RWPE1 (cell line): Measurements from ENCODE around the gene JADE2.
A peak's percentile ranks its signal among the peaks of the same experiment; 100 is the strongest.

Experiments
- CTCF ChIA-PET: fragments of 350-600 bp; sonication (Branson Sonifier 250); formaldehyde crosslinking; extraction: SDS; loops from one replicate; lab custom pipeline; 2021; lab: Yijun Ruan, JAX
- POLR2A ChIA-PET: fragments of 400-600 bp; formaldehyde crosslinking; extraction: SDS; loops from one replicate; lab custom pipeline; 2020; ENCODE audit warnings: antibody characterized with exemption; ENCODE audit not compliant: low non-redundant PET; lab: Yijun Ruan, JAX
- DNase-seq: peaks from one replicate; pipeline ENCODE4 v3.0.0; 2012; ENCODE audit warnings: low spot score
- H3K27ac ChIP-seq: fragments of 450-650 bp; 2 replicates; pipeline ENCODE4 v1.5.1; 2017
- TF ChIP-seq, protein P1 (sequence below): fragments of 450-650 bp; conservative IDR thresholded peaks from 2 replicates; pipeline ENCODE4 v1.5.1; 2017; ENCODE audit warnings: low read depth, mild to moderate bottlenecking

Gene JADE2

DNA sequence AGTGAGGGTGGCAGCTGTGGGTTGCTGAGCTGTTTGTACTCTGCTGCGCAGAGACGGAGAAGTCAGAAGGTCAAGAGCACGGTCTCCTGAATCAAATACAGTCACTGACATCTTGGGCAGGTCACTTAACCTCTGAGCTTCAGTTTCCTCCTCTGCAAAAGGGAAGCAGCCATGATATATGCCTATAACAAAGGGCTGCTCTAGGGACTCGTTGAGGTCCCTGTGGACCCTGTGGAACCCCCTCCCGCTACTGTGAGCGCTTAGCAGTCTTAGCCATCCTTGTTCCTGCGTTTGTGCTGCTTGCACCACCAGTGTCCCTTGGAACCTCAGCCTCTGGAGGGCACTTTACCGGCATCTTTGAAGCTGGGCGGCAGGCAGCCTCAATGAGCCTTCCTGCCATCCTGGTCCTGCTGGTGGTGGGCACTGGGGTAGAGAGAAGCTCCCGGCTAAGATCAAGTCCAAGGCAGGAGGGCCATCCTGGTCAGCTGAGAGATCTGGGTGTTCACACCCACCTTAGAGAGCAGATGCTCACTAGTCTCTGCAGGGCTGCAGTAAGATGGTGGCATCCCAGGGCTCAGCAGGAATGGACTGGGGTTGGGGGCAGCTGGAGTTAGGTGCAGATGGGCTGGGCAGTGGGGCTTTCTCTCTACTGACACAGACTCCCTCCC lies 8.7 kb downstream of the JADE2 start:
- peak overlapping the region; percentile 30; the same call in 1 of the 2 replicates for H3K27ac ChIP-seq
- ChIA-PET CTCF (interaction anchor here (0.6 kb wide), 1 partner anchor 13 kb away, joined by 3 read pairs; no protein-coding TSS in a partner anchor), POLR2A (no interaction called here)
- TF ChIP-seq, protein P1, sequence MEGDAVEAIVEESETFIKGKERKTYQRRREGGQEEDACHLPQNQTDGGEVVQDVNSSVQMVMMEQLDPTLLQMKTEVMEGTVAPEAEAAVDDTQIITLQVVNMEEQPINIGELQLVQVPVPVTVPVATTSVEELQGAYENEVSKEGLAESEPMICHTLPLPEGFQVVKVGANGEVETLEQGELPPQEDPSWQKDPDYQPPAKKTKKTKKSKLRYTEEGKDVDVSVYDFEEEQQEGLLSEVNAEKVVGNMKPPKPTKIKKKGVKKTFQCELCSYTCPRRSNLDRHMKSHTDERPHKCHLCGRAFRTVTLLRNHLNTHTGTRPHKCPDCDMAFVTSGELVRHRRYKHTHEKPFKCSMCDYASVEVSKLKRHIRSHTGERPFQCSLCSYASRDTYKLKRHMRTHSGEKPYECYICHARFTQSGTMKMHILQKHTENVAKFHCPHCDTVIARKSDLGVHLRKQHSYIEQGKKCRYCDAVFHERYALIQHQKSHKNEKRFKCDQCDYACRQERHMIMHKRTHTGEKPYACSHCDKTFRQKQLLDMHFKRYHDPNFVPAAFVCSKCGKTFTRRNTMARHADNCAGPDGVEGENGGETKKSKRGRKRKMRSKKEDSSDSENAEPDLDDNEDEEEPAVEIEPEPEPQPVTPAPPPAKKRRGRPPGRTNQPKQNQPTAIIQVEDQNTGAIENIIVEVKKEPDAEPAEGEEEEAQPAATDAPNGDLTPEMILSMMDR = no peak
- DNase-seq = no peak

DNA sequence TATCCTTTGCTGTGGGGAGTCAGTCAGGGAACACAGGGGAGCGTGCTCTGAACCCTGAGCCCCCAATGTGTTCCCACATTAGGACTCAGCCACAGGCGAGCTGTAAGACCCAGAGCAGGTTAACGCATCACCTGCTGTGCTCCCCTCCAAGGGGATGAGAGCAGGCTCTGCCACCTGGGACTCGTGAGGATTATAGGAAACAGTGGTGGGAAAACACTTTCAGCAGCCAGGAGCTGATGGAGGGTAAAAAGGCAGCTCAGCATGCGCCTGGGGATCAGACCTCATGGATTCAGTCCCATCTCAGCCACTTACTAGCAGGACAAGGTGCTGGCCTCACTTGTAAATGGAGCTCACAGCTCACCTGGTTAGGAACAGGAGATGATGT lies 9.2 kb downstream of the JADE2 start:
- ChIA-PET POLR2A (no interaction called here), CTCF (interaction anchor here (0.6 kb wide), 1 partner anchor 12 kb away, joined by 3 read pairs; no protein-coding TSS in a partner anchor)
- peak overlapping the region; percentile 30 for H3K27ac ChIP-seq
- no peak for DNase-seq
- TF ChIP-seq, protein P1 = no peak

DNA sequence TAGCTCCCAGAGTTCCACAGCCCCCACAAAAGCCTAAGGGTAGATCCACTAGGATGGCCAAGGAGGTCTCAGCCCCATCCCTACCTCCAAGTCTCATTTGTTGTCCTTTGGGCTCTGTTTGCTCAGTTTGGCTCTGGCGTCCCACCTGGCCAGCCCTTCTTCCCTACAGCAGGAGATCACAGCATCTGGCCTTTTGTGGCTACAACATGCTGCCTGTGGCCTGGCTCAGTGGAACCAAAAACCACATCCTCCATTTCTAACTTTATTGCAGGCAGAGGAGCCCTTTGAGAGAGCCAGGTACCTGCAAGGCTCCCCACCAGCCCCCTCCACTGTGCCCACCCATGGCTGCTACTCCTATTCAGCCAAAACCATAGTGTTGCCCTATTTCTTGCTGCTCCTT lies 11.4 kb downstream of the JADE2 start:
- H3K27ac ChIP-seq = peak overlapping the region; percentile 44
- TF ChIP-seq, protein P1 = no peak
- ChIA-PET POLR2A (no interaction called here), CTCF (interaction anchor here (0.7 to 1.8 kb wide), 4 partner anchors 10 to 155 kb away, joined by 4 to 9 read pairs (median 4); partner anchors contain the start of gene CDKN2AIPNL)
- DNase-seq = no peak

DNA sequence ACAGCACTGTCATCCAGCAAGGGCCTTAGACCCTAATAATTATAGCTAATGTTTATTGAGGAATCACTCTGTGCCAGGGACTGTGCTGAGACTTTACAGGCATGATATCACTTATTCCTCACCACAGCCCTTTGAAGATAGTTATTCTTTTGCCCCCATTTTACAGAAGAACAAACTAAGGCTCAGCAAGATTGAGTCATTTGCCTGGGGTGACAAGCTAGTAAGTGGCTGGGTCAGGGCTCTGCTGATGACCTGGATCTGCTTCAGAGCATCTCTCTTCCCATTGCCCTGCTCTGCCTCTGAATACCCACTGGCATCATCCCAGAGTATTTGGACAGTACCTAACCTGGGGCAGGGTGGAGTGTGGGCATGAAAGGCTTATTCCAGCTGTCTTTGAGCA lies 11.8 kb downstream of the JADE2 start:
- no peak for DNase-seq
- TF ChIP-seq, protein P1 = no peak
- CTCF ChIA-PET = interaction anchor here (0.7 to 1.8 kb wide), 3 partner anchors 10 to 156 kb away, joined by 4 to 9 read pairs (median 4); partner anchors contain the start of gene CDKN2AIPNL
- POLR2A ChIA-PET = no interaction called here
- H3K27ac ChIP-seq = peak overlapping the region; percentile 44

DNA sequence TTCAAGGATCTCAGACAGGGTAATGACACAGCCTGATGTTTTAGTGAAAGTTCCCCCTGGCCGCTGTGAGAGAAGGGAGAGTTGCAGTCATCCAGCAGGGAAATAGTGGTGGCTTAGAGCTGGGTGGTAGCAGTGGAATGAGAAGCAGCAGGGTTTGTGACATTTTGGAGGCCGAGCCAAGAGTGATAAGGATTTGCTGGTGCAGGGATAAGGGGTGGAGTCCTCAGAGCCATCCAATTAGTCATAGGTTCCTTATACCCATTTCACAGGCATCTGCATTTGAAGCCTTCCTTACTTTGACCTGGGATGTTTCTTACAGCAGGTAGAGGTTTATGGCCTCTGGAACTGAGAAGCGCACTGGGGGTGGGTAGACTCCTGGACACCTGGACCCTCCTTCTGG lies 12.8 kb downstream of the JADE2 start:
- ChIA-PET POLR2A (no interaction called here), CTCF (no interaction called here)
- no peak for DNase-seq

DNA sequence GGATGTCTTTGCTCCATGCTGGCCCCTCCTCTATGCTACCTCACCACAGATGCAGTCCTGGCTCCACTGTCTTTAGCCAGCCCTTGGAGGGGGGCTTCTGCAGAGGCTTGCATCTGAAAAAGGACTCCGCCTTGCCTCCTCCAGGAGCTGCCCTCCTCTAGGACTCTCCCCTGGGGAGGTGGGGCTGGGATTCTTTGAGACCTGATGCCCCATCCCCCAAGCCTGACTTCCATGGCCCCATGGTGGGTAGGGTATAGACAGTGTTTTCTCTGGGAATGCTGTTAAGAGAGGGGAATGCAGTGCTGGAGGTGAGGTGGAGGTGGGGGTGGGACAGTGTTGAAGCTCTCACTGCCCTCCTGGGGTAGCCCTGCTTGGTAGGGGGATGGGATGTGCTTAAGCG lies 14.3 kb downstream of the JADE2 start:
- no peak overlapping the region for H3K27ac ChIP-seq
- DNase-seq = no peak
- TF ChIP-seq, protein P1 = no peak
- CTCF ChIA-PET = interaction anchor here (0.6 to 1.0 kb wide), 3 partner anchors 12 to 311 kb away, joined by 3 to 4 read pairs (median 4); no protein-coding TSS in a partner anchor
- POLR2A ChIA-PET = no interaction called here

More for the DNA sequence above, 12.8 kb downstream of the JADE2 start:
- TF ChIP-seq, protein P1 = no peak
- peak overlapping the region; percentile 33 for H3K27ac ChIP-seq
